ENCODE results near the gene ITM2C.

ITM2C gene

DNA sequence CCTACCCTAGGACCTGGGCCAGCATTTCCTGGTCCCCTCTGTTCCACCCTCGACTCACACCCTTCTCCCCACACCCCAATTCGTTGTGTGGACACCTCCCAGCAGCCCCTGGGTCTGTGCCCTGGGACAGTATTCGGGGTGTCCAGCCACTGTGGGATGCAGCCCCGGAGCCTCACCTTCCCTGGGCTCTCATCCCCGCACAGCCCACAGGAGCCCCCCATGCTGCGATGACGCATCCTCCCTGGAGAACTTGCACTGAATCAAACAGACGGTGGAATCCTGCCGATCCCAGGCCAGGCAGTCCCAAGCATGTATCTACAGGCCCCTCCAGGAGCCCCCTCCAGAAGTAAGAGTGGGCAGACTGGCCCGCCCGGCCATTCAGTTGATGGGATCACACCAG lies 9.7 kb downstream of the ITM2C start:
- DNase-seq, result no peak

DNA sequence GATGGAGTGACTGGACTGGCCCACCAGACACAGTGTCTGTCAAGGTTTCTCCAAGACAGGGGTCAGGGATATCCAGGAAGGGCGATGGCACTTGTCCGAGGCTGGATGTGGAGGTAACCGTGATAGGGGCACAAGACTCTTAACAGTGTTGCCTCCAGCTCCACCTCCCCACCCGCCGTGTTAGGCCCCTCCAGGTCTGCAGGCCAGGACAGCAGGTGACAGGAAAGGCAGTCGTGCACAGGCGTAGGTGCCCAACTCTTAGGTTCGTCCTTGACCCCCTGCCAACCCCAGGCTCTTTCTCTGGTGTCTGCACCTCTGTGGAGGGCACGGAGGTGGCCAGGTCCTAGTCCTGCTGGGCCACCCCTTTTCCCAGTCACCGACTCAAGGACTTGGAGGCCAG lies 10.1 kb downstream of the ITM2C start:
- DNase-seq, result no peak

DNA sequence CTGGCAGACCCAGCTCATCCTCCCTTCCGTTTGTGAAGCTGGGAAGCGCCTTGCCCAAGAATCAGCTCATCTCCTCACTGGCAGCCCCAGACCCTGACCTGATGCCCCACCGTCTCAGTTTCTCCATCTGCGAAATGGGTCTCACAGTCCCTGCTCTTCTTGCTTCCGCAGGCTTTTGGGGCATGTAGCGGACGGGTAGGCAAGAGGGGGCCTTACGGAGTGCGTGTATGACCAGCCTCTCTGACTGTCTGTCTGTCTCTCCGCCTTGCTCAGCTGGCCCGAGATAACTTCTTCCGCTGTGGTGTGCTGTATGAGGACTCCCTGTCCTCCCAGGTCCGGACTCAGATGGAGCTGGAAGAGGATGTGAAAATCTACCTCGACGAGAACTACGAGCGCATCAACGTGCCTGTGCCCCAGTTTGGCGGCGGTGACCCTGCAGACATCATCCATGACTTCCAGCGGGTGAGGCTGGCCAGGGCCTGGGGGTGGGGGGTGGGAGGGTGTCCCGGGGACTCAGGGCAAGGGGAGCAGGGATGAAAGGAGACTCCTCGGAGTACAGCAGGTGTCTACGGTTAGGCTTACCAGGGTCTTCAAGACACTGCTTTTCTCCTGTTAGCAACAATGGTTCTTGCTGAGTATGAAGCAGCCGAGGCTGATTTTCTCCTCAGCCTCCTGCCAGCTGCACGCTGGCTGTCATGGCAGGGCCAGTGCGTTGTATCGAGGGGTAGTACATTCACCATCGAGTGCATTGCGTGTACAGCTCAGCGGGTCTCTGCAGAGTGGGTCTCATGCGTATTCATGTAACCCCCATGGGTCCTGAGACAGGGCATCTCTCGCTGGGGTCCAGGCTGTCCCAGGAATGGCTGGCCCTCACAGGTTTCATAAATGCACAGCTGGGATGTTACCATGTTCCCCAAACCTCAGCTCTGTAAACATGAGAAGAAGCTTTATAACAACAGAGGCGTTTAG lies 10.9 kb downstream of the ITM2C start:
- DNase-seq, result no peak

DNA sequence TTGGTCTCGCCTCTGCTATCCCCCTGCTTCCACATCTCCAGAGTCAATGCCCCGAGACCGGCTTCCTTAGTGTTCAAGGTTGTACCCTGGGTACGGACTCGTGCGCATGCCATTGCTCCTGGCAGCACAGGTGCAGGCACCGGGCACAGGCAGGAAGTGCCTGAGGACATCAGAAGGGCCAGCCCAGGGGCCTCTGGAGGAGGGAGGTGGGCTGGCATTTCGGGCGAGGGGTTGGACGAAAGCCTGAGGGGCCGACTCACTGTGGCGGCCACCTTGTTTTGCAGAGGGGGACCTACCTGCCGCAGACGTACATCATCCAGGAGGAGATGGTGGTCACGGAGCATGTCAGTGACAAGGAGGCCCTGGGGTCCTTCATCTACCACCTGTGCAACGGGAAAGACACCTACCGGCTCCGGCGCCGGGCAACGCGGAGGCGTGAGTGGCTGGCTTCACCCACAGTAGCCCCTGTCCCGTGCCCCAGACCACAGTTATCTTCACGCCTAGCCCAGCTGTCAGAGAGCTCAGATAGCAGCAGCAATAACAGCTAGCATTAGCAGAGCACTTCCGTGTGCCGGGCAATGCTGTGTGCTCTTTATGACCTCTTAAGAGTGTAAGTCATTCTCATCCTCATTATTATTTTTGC lies 12.5 kb downstream of the ITM2C start:
- DNase-seq, result no peak

DNA sequence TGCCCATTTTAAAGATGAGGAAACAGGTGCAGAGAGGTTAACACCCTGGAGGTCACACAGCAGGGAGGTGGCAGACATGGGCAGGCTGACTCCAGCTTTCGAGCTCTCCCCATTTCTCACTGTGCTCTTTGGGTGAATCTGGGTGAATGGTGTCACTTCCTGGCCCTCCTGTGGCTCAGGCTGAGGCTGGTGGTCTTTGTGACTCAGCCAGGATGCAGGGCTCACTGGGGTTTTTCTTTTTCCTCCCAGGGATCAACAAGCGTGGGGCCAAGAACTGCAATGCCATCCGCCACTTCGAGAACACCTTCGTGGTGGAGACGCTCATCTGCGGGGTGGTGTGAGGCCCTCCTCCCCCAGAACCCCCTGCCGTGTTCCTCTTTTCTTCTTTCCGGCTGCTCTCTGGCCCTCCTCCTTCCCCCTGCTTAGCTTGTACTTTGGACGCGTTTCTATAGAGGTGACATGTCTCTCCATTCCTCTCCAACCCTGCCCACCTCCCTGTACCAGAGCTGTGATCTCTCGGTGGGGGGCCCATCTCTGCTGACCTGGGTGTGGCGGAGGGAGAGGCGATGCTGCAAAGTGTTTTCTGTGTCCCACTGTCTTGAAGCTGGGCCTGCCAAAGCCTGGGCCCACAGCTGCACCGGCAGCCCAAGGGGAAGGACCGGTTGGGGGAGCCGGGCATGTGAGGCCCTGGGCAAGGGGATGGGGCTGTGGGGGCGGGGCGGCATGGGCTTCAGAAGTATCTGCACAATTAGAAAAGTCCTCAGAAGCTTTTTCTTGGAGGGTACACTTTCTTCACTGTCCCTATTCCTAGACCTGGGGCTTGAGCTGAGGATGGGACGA lies 13.2 kb downstream of the ITM2C start:
- DNase-seq, result no peak

DNA sequence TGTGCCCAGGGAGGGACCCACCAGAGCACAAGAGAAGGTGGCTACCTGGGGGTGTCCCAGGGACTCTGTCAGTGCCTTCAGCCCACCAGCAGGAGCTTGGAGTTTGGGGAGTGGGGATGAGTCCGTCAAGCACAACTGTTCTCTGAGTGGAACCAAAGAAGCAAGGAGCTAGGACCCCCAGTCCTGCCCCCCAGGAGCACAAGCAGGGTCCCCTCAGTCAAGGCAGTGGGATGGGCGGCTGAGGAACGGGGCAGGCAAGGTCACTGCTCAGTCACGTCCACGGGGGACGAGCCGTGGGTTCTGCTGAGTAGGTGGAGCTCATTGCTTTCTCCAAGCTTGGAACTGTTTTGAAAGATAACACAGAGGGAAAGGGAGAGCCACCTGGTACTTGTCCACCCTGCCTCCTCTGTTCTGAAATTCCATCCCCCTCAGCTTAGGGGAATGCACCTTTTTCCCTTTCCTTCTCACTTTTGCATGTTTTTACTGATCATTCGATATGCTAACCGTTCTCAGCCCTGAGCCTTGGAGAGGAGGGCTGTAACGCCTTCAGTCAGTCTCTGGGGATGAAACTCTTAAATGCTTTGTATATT lies 14.0 kb downstream of the ITM2C start:
- no peak for DNase-seq

DNA sequence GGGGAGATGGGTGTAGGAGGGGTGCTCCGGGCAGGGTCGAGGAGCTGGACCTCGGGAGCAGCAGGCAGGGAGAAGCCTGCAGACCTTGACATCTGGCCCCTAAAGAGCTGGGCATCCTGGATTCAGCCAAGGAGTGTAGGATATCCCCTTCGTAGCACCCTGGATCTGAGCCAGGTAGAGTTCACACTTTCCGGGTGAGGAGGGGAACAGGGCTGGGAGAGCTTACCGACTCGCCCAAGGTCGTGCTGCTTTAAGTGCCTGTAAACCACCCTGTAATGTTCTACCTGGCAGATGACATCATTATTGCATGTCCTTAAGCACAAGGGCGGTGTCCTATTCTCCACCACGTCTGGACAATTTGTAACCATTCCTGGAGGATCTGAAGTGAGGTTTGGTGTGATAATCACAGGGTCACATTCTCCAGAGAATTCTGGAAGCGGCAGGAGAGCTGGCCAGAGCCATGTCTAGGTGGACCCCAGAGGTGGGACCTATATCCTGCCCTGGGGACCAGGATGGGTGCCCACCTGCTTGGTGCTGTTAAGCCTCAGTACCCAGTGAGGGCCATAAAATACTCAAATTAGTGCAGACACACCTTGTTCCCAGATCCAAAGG lies 14.6 kb downstream of the ITM2C start:
- no peak for DNase-seq

DNA sequence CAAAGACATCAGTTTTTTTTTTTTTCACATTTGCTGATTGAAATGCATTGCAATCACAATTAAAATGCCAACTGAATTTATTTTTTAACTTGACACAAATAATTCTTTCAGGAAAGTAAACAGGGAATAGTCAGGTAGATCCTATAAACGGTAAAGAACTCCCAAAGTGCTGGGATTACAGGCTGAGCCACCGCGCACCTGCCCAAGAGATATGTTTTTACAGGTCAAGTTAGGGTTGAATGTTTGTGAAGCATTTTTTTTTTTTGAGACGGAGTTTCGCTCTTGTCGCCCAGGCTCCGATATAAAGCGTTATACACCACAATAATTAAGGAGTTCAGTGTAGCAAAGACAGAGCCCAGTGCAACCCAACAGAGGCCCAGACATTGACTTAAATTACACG lies 15.1 kb downstream of the ITM2C start:
- no peak for DNase-seq

DNA sequence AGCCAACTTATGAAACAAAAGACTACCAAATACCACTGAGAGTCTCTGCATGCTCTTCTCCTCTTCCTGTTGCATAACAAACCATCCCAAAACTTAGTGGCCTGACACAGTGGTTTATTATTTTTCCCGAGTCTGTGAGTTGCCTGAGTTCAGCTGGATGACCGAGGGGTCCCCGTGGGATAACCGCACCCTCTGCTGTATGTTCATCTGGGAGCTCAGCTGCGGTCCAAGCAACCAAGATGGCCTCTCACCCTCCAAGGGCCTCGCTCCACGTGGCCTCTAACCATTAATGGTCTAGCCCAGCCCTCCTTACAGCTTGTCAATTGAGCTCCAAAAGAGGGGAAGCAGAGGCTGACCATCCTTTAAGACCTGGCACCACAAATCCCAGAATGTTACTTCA lies 17.1 kb downstream of the ITM2C start:
- no peak for DNase-seq

DNA sequence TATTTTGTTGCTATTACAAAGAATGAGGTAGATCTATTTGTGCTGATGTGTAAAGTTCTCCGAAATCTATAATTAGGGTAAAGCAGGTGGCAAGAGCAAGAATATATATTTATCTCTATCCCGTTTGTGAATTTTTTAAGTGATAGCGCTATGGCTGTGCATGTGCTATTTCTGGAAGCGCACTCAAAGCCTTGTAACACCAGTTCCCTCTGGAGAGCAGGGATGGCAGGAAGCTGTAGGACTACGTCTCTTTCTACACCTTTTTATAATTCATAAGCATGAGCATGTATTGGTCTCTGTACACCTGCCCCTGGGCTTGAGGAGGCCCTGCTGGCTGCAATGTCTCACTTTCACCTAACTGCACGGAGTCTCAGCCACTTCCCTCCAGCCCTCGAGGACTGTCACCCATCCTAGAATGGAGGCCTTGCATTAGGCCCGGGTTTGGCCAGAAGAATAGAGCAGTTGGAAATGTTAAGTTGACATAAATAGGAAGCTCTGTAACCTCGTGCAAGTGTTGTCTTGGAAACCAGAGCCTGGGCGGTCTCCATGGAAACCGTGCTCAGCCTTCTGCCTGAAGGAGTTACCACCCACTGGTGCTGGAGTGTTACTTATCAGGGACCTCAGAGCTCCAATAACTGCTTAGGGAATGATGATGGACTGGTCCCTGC lies 20.9 kb downstream of the ITM2C start:
- DNase-seq, result no peak

DNA sequence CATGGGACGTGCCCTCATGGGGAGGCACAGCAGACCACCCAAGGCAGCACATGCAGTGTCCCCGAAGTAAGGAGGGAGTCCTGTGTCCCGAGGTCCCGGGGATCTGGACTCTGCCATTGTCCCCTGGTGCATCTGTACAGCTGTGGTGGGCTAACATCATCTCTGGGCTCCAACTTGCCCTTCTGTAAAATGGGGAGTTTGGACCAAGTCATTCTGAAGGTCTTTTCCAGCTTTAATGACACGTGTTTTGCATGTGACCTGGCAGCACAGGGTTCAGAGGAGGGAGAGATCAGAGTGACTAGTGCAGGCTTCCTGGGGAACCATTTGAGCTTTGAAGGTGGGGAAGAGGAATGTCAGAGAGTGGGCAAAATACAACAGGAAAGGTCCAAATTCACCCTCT lies 21.5 kb downstream of the ITM2C start:
- DNase-seq, result no peak

DNA sequence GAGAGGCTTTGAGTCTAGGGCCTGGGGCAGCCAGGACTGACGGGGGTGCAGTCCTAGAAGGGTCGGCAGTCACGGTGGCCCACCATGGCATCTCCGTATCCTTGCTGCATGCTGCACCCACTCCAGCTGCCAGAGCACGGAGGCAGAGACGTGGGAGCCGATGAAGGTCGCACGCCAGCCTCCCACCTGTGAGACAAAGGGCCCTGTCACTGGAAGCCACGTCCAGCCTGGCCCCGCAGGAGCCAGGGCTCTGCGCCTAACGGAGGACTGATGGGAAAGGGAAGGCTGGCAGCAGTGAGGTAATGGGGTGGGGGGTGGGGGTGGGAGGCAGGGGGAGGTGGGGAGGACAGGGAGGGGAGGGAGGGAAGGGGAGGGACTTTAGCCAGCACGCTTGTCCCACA lies 21.9 kb downstream of the ITM2C start:
- no peak for DNase-seq

DNA sequence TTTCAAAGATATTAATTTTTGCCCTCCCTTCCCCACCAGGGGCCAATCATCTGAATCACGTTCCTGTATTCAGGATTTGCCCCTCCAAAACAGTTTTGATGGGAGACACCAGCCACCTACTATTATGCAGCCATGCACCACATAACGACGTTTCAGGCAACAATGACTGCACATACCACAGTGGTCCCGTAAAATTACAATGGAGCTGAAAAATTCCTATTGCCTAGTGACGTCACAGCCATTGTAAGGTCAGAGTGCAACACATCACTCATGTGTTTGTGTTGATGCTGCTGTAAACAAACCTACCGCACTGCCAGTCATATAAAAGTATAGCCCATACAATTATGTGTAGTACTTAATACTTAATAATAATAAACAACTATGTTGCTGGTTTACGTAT lies 22.6 kb downstream of the ITM2C start:
- no peak for DNase-seq

DNA sequence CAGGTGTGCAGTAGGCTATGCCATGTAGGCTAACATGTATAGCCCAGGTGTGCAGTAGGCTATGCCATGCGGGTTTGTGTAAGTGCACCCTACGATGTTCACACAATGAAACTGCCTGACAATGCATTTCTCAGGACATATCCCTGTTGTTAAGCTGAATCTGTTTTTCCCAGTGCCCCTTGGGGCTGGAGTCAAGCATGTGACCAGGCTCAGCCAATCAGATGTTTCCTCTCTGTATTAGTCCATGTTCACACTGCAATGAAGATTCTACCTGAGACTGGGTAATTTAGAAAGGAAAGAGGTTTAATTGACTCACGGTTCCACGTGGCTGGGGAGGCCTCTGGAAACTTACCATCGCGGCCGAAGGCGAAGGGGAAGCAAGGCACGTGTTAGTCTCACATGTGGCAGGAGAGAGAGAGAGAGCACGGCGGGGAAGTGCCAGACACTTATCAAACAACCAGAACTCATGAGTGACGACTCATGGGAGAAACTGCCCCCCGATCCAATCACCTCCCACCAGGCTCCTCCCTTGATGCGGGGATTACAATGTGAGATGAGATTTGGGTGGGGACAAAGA lies 24.2 kb downstream of the ITM2C start:
- DNase-seq, result no peak

DNA sequence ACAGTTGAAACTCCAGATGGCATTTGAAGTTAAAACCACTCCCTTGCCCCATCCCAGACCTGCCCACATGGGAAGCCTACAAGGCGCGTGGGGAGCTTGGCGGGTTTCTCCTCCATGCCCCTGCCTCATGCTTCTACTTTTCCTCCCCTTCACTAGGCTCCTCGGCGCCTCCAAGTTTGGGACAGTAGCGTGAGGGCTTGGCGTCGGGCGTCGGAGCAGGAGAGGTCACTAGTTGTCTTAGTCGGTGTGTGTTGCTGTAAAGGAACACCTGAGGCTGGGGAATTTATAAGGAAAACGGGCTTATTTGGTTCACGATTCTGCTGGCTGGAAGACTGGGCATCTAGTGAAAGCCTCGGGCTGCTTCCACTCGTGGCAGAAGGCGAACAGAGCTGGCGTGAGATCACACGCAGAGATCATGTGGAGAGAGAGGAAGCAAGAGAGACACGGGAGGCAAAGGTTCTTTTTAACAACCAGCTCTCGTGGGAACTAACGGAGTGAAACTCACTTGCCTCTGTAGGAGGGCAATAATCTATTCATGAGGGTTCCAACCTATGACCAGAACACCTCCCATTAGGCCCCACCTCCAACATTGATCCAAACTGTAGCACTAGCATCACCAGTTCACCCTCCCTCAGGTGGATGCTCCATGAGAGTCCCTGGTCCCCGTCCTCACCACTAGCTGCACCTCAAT lies 25.3 kb downstream of the ITM2C start:
- DNase-seq, result no peak

DNA sequence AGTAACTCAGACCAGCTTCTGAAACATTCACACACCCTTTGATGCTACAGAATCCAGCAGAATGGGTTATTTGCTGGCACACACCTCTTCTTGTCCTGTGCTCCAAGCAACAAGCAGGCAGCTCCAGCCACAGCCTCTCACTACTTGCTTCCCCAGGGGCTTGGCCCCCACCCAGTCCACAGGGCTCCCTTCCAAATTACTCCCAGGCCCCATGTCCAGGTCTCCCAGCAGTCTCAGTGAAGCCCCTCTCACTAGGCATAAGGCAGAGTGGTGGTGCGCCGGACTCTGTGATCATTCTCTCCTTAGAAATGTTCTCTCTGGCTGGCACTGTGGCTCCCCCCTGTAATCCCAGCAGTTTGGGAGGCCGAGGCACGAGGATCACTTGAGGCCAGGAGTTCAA lies 25.9 kb downstream of the ITM2C start:
- DNase-seq, result no peak

DNA sequence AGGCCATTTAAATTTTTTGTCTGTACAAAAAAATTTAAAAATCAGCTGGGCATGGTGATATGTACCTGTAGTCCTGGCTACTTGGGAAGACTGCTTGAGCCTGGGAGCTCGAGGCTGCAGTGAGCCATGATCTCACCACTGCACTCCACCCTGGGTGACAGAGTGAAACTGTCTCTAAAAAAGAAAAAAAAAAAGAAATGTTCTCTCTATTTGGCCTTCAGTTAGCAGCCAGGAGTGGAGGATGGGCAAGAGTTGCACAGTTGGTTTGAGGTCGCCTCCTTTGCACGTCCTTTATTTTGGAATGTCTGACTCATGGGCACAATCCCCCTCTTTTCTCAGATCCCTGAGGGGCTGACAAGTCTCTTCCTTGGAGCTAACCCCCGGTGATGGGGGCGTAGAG lies 26.3 kb downstream of the ITM2C start:
- DNase-seq, result no peak

DNA sequence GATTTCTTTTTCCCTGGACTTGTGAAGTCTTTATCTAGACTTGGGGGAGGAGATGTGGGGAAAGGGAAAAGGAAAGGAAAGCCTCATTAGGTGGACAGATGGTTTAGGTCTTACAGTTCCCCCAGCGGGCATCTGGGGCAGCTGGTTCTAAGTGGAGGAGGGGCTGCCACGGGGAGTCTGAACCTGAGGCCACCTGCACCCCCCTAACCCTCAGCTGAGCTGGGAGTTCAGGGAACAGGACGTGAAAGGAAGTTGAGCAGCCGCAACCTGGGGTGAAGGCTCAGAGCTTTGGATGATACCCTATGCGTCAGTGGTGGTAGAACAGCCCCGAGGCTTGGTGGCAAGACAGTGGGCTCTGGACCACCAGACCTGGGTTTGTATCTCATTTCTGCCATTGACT lies 26.8 kb downstream of the ITM2C start:
- no peak for DNase-seq

DNA sequence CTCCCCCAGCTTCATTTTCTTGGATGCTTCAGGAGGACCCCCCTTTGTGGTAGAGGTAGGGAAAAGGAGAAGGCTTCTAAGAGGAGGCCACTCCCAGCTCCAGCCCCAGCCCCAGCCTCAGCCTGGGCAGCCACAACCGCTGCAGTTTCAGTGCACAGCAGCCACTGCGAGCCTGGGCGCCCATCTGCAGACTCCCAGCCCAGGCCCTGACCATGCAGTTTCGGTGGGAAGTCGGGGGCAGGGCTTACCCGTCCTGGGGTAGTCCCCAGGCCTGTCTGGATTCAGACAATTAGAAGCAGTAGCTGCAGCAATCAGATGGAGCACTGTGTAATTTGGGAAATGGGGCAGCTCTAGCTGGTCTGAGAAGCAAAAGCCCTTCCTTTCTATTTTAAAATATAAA lies 28.6 kb downstream of the ITM2C start:
- no peak for DNase-seq

DNA sequence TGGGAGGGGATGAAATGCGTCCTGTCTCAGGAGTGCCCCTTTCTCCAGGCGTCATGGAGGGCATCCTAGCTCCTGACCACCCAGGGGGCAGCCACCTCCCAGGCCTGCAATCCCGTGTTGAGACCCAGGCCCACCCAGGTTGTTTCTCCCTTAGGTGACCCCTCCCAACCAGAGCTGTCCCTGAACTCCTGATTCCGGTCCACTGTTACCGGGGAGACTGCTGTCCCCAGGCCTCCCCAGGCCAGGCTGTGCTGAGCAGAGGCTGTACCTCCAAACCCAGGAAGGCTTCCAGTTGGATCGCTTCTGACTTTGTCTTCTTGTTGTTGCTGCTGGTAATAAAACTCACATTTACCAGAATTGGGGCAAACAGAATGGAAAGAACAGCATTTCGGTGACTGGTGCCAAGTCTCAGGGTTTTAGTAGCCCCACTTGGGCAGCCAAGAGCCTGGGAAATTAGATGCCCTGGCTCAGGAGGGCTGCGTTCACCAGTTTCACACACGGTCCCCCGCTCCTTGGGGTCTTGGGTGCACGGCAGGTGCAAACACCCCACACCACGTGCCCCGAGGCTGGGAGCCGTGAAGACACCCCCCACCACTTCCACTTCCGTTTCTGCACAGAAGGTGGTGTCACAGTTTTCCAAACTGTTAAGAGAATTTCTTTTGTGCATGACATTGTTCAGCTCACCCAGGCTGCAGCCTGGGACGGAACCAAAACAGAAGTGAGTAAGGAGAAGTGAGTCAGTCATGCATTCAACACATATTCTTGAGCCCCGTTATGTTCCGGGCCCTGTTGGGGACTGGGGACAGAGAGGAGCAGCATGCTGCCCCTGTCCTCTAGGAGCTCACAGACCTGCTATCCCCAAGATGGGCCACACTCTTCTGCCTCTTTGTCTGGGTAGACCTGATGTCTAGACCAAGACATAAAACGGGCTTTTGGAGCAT lies 29.4 kb downstream of the ITM2C start:
- no peak for DNase-seq
